ENCODE measurements around the gene NRCAM. TPM values are rescaled to one million over a fixed set of nuclear protein-coding genes. Genes with fewer than 3 reads are reported as not detected.
"Not testable (repeated sequence)": the region's sequence is repeated elsewhere in the genome, so short reads cannot be mapped to it uniquely, and the experiment has no call there.

Gene NRCAM
- total RNA-seq, 1 experiment from 2014 or later: 30.8 TPM

DNA sequence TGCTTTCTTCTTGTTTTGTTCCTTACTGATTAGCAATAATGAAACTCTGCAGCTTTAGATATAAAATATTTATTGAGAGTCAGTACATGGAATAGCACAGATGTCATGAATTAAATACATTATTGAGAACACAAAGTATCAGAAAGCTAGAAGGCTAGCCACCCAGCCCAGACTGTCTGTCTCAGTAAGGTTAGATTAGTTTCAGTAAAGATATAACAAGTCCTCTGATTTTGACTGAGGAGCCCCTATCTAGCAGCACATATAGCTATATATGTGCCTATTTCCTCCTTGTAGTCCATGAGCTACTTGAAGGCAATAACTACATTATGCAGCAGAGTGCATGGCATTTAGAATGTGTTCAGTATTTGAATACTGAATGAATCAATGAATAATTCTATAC, 81.3 kb downstream of the NRCAM start:
- H3K4me3 ChIP-seq: no peak overlapping the region
- no peaks in the 10 kb centered on the region for H3K36me3 ChIP-seq
- H3K27ac ChIP-seq: no peak overlapping the region
- 0 out of 2 replicates have a peak, but pooled peaks cover 4% of the 10 kb centered on the region for H3K4me1 ChIP-seq
- DNase-seq: no peak
- no peaks in the 10 kb centered on the region for H3K9me3 ChIP-seq (replicated peaks)
- no peaks in the 10 kb centered on the region for H3K27me3 ChIP-seq

DNA sequence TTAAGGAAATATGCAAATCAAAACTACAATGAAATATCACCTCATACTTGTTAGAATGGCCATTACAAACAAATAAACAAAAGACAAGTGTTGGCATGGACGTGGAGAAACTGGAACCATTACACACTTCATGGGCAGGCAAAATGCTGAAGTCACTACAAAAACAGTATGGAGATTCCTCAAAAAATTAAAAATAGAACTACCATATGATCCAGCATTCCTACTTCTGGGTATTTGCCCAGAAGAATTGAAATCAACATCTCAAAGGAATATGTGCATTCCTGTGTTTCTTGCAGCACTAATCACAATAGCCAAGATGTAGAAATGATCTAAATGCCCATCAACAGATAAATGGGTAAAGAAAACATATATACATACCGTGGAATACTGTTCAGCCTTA, 83.6 kb downstream of the NRCAM start:
- no peak overlapping the region for H3K4me3 ChIP-seq
- no peaks in the 10 kb centered on the region for H3K27me3 ChIP-seq
- no peak overlapping the region for H3K27ac ChIP-seq
- H3K9me3 ChIP-seq (replicated peaks): no peaks in the 10 kb centered on the region
- peaks cover 15% of the 10 kb centered on the region for H3K4me1 ChIP-seq
- DNase-seq: no peak
- no peaks in the 10 kb centered on the region for H3K36me3 ChIP-seq

DNA sequence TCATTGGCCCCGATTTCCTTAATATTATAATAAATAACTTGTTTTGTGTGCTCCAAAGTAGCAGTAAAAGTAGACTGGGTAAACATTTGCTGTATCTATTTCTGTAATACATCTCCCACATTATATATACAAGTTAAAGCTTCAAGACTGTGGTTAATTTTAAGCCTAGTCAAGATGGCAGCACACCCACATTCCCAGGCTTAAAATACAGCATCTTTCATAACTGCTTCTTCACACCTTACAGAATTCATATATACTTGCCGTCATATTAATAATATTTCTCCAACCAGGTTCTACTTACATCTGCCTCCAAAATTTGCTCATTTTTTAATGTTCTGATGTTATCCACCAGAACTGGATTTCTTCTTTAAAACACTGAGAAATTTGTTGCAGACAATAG, 85.6 kb downstream of the NRCAM start:
- no peak for DNase-seq
- peaks cover 15% of the 10 kb centered on the region for H3K4me1 ChIP-seq
- no peak overlapping the region for H3K4me3 ChIP-seq
- H3K36me3 ChIP-seq: no peaks in the 10 kb centered on the region
- H3K9me3 ChIP-seq (replicated peaks): no peaks in the 10 kb centered on the region
- H3K27me3 ChIP-seq: no peaks in the 10 kb centered on the region
- H3K27ac ChIP-seq: no peak overlapping the region

DNA sequence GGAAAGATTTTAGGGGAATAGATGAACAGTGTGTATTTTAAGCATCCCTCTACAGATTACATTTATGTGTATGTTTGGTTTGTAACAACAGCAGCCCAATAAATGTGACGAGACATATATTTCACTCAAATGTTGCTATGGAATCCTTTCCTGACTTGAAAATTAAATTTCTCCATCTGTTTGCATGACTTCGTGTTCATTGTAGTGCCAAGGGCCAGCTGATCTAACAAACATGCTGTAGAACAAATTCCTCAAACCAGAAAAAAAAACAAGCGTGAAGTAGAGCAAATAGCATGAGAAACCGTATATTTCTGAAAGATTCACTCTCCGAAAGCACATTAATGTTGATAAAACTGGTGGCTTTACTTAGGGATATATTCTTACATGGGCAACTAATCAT, 87.8 kb downstream of the NRCAM start:
- Histone ChIP-seq H3K9me3 (replicated peaks) (no peaks in the 10 kb centered on the region), H3K27ac (peak overlapping the region; percentile 47), H3K4me1 (peaks cover 15% of the 10 kb centered on the region), H3K4me3 (no peak overlapping the region), H3K36me3 (peaks cover 3% of the 10 kb centered on the region; the same call in 1 of the 2 replicates), H3K27me3 (no peaks in the 10 kb centered on the region)
- DNase-seq: peak in 1 of 2 experiments; percentile 26

DNA sequence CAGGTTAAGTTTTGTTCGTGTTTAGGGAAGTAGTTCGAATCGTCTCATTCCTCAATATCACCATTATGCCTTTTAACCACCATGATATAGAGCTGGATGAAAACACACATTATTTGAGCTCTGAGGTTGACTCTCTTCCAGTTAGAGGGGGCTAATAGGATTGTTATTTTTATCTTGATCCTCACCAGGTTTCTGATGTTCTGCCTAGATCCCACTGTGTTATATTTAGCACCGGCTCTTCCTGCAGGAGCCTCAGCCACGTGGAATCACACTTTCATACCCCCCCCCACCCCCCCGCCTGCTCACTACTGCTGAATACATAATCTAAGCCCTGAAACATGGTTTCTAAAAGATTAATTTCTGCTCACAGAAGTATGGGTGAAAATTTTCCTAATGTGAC, 88.3 kb downstream of the NRCAM start:
- DNase-seq: peak in 1 of 2 experiments; percentile 29
- no peaks in the 10 kb centered on the region for H3K9me3 ChIP-seq (replicated peaks)
- H3K36me3 ChIP-seq: peaks cover 3% of the 10 kb centered on the region; the same call in 1 of the 2 replicates
- H3K27me3 ChIP-seq: no peaks in the 10 kb centered on the region
- H3K27ac ChIP-seq: peak overlapping the region; percentile 47; the same call in 1 of the 2 replicates
- peaks cover 15% of the 10 kb centered on the region for H3K4me1 ChIP-seq
- peak overlapping the region; percentile 13; the same call in 1 of the 2 replicates for H3K4me3 ChIP-seq

DNA sequence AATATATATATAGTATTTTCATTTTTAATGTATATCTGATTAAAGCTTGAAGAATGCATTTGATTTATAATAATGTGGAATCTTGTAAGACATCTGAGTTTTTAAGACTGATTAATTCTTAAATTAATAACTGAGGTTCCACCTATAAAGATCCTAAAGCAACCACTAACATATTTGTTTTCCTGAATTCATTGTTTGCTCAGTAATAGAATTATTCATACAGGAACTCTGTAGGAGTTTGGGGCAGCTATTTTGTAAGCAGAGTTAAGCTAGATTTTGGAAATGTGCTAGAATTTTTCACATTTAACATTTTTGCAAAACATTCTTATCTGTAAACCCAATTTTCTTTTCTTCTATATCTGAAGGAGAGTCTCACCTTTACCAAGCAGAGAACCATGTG, 88.9 kb downstream of the NRCAM start:
- no peaks in the 10 kb centered on the region for H3K9me3 ChIP-seq (replicated peaks)
- H3K4me3 ChIP-seq: no peak overlapping the region
- H3K36me3 ChIP-seq: peaks cover 3% of the 10 kb centered on the region; the same call in 1 of the 2 replicates
- peak overlapping the region; percentile 10; the same call in 1 of the 2 replicates for H3K27ac ChIP-seq
- peaks cover 15% of the 10 kb centered on the region for H3K4me1 ChIP-seq
- H3K27me3 ChIP-seq: no peaks in the 10 kb centered on the region
- no peak for DNase-seq

DNA sequence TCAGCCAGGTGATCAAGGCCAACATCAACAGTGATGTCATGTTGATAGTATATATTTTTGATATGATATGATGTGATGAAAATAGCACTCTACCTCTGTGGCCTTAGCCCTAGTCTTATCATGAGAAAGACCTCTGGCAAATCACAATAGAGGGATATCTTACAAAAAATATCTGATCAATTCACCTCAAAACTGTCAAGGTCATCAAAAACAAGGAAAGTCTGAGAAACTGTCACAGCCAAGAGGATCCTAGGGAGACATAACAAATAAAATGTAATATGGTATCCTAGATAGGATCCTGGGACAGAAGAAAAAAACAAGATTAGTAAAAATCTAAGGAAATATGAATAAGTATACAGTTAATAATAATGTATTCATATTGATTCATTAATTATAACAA, 92.6 kb downstream of the NRCAM start:
- Histone ChIP-seq H3K9me3 (replicated peaks) (no peaks in the 10 kb centered on the region), H3K27ac (no peak overlapping the region), H3K27me3 (no peaks in the 10 kb centered on the region), H3K4me3 (no peak overlapping the region), H3K4me1 (peaks cover 16% of the 10 kb centered on the region), H3K36me3 (peaks cover 3% of the 10 kb centered on the region; the same call in 1 of the 2 replicates)
- no peak for DNase-seq

DNA sequence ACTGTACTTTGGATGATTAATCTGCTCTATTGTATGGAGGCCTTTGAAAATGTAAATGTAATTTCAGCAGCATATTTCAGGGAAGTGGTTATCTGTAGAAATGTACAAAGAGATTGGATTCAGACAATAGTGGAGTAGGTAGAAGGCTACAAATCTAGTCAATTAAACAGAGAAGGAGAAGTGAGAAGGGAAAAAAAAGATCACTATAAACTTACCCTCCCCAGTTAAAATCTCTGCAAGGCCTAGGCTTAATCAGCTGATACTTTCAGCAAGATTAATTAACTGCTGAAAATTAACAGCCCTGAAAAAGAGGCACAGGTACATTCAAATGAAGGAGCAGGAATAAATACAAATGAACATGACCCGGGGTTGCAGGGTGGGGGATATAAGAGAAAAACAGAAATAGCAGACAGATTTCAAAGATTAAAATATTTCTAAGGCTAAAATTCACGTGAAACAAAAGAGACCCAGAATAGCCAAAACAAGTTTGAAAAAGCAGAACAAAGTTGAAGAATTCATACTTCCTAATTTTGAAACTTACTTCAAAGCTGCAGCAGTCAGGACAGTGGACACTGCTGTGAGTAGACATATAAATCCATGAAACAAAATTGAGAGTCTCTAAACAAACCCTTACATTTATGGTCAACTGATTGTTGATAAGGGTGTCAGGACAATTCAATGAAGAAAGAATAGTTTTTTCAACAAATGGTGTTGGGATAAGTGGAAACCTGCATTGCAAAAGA, 96.0 kb downstream of the NRCAM start:
- Histone ChIP-seq H3K4me3 (no peak overlapping the region), H3K4me1 (peaks cover 4% of the 10 kb centered on the region), H3K27ac (no peak overlapping the region), H3K9me3 (replicated peaks) (no peaks in the 10 kb centered on the region), H3K36me3 (peaks cover 2% of the 10 kb centered on the region; the same call in 1 of the 2 replicates), H3K27me3 (no peaks in the 10 kb centered on the region)
- no peak for DNase-seq

DNA sequence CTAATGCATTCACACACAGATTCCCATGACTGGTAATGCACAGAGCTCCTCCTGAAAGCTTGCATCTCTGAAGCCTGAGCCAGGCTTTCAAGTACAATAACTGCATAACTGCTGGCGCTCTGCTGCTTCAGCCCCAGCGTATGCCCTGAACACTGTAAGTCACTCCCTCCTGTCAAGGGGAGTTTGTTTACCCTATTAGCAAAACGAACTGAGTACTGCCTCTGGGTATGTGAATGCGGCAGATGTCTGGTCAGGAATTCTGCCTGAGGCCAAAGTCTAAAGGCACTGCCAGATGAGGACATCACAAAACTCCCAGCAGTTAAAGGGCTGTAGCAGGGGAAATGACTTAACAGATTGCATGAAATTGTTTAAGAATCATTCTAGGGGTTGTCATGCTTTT, 97.7 kb downstream of the NRCAM start:
- H3K27me3 ChIP-seq: no peaks in the 10 kb centered on the region
- DNase-seq: peak; percentile 80 to 87
- 0 out of 2 replicates have a peak overlapping the region, but pooled peaks have one; percentile 5 for H3K27ac ChIP-seq
- H3K9me3 ChIP-seq (replicated peaks): no peaks in the 10 kb centered on the region
- no peak overlapping the region for H3K4me3 ChIP-seq
- no peaks in the 10 kb centered on the region for H3K36me3 ChIP-seq
- H3K4me1 ChIP-seq: peaks cover 4% of the 10 kb centered on the region

DNA sequence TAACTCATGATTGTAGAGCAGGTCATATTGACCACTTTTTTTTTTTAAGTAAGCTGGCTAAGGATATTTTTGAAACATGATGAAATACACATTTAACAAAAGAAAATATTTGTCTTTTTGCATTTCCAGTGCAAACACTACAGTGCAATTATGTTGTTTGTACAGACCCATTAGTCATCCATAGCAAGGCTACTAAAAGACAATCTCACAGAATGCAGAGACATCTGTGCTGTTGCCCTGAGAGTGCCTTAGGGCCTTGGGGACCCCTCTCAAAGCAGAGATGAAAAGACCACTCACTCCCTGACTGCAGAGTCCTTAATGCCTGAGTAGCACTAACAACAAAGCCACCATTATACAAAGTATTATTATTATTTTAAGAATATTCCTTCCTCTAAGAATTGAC, 104.5 kb downstream of the NRCAM start:
- DNase-seq: no peak
- H3K27ac ChIP-seq: no peak overlapping the region
- H3K4me1 ChIP-seq: peaks cover 5% of the 10 kb centered on the region; the same call in 1 of the 2 replicates

DNA sequence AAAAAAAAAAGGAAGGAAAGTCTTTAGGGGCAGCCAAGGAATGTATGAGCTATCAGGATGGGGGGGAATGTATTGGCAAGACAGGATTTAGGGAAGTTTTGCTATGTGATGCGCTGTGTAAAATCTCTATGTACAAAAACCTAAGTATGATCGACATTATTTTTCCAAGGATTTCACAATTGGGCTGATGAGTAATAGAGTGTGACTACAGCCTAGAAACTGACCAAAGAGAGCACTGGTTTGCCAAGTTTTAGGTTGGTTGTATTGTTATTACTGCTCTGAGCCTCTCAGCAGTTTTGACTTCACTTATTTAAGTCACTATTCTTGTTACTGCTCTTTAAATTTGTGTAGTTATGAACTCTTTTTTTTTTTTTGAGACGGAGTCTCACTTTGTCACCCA, 107.3 kb downstream of the NRCAM start:
- DNase-seq: no peak
- Histone ChIP-seq H3K9me3 (replicated peaks) (no peaks in the 10 kb centered on the region), H3K27ac (no peak overlapping the region), H3K27me3 (no peaks in the 10 kb centered on the region), H3K4me1 (peaks cover 7% of the 10 kb centered on the region; the same call in 1 of the 2 replicates), H3K4me3 (no peak overlapping the region), H3K36me3 (no peaks in the 10 kb centered on the region)

More for the DNA sequence above, 104.5 kb downstream of the NRCAM start:
- Histone ChIP-seq H3K4me3 (no peak overlapping the region), H3K9me3 (replicated peaks) (no peaks in the 10 kb centered on the region), H3K36me3 (no peaks in the 10 kb centered on the region), H3K27me3 (no peaks in the 10 kb centered on the region)

DNA sequence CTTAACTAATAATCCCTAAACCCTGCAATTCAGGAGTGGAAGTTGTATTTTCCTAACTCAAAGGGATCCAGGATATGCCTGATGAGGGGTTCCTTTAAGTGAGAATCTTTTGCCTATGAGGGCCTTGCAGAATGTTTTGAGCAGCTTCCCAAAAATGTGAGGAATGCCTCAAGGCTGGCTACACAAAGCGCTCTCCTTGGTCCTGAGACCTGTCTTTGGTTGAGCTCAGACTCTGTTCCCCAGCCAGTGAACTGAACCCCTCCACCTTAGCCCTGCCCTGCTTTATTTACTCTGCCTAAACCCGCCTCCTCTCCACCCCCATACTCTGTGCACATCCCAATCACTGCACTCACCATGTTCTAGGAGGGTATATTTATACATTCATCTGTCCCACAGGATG, 108.6 kb downstream of the NRCAM start:
- Histone ChIP-seq H3K4me3 (no peak overlapping the region), H3K27me3 (no peaks in the 10 kb centered on the region), H3K27ac (no peak overlapping the region), H3K36me3 (no peaks in the 10 kb centered on the region), H3K9me3 (replicated peaks) (no peaks in the 10 kb centered on the region), H3K4me1 (peaks cover 7% of the 10 kb centered on the region; the same call in 1 of the 2 replicates)
- peak; percentile 63 to 77 for DNase-seq

DNA sequence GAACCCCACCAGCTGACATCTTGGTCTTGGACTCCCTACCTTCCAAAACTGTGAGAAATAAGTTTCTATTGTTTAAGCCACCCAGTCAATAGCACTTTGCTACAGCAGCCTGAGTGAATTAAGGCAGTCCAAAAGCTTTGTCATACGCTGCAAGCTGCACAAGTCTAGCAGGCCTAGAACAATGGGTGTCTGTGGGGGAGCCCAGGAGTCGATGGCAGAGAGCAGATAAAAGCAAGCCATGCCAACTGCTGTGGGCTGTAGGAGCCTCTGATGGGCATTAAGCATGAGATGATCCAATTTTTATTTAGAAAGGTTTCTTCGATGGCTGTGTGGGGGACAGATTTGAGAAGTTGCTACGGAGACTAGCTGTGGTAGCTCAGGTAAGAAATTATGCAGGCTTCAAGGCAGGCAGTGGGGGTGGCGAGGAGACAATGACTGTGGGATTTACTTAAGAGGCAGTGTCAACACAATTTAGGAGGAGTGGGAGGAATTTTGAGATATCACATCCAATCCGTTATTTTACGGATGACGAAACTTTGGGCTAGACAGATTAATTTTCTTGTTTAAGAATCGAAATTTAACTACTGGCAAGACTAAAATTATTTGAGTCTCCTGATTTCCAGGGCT, 110.4 kb downstream of the NRCAM start:
- Histone ChIP-seq H3K4me1 (peaks cover 7% of the 10 kb centered on the region; the same call in 1 of the 2 replicates), H3K9me3 (replicated peaks) (0 out of 2 replicates have a peak, but pooled peaks cover 3% of the 10 kb centered on the region)

DNA sequence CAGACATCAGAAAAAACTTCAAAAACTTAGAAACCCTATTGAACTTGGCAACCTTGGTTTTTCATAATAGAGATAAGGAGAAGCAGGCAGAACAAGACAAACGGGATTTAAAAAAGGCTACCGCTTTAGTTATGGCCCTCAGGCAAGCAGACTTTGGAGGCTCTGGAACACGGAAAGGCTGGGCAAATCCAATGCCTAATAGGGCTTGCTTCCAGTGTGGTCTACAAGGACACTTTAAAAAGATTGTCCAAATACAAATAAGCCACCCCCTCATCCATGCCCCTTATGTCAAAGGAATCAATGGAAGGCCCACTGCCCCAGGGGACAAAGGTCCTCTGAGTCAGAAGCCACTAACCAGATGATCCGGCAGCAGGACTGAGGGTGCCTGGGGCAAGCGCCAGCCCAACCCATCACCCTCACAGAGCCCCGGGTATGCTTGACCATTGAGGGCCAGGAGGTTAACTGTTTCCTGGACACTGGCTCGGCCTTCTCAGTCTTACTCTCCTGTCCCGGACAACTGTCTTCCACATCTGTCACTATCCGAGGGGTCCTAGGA, 115.3 kb downstream of the NRCAM start:
- Histone ChIP-seq H3K27ac (no peak overlapping the region), H3K4me1 (peaks cover 2% of the 10 kb centered on the region), H3K36me3 (no peaks in the 10 kb centered on the region), H3K9me3 (replicated peaks) (0 out of 2 replicates have a peak, but pooled peaks cover 3% of the 10 kb centered on the region), H3K4me3 (no peak overlapping the region), H3K27me3 (no peaks in the 10 kb centered on the region)
- DNase-seq: no peak

More for the DNA sequence above, 110.4 kb downstream of the NRCAM start:
- no peak overlapping the region for H3K27ac ChIP-seq
- H3K27me3 ChIP-seq: no peaks in the 10 kb centered on the region
- DNase-seq: no peak
- no peak overlapping the region for H3K4me3 ChIP-seq
- no peaks in the 10 kb centered on the region for H3K36me3 ChIP-seq

DNA sequence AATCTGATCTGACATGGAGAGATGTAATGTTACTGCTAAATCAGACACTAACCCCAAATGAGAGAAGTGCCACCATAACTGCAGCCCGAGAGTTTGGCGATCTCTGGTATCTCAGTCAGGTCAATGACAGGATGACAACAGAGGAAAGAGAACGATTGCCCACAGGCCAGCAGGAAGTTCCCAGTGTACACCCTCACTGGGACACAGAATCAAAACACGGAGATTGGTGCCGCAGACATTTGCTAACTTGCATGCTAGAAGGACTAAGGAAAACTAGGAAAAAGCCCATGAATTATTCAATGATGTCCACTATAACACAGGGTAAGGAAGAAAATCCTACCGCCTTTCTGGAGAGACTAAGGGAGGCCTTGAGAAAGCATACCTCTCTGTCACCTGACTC, 115.8 kb downstream of the NRCAM start:
- not testable (repeated sequence) for H3K36me3 ChIP-seq; H3K27me3 ChIP-seq; DNase-seq; H3K4me1 ChIP-seq; H3K27ac ChIP-seq; H3K9me3 ChIP-seq (replicated peaks); H3K4me3 ChIP-seq

Measured in SJCRH30 (cell line).